ENCODE data around the gene KRT76.

The KRT76 gene

GRCh38 chr12:52813203-52813819 is 36.2 kb upstream of the KRT76 start:
- DNase-seq (ENCODE audit: low read depth): no peak

GRCh38 chr12:52812749-52813148 is 35.6 kb upstream of the KRT76 start:
- no peak for DNase-seq (ENCODE audit: low read depth)

GRCh38 chr12:52812073-52812400 is 34.9 kb upstream of the KRT76 start:
- no peak for DNase-seq (ENCODE audit: low read depth)

- DNase-seq (ENCODE audit: low read depth): no peak
These were observed 34.3 kb upstream of the KRT76 start for GRCh38 chr12:52811191-52812072.

GRCh38 chr12:52810554-52810953 is 33.4 kb upstream of the KRT76 start:
- no peak for DNase-seq (ENCODE audit: low read depth)

GRCh38 chr12:52809166-52809565 is 32.0 kb upstream of the KRT76 start:
- DNase-seq (ENCODE audit: low read depth): no peak

GRCh38 chr12:52808573-52809160 is 31.5 kb upstream of the KRT76 start:
- DNase-seq (ENCODE audit: low read depth): no peak

GRCh38 chr12:52807544-52808470 is 30.7 kb upstream of the KRT76 start:
- no peak for DNase-seq (ENCODE audit: low read depth)

GRCh38 chr12:52806821-52807543 is 29.8 kb upstream of the KRT76 start:
- DNase-seq (ENCODE audit: low read depth): no peak

GRCh38 chr12:52806169-52806811 is 29.1 kb upstream of the KRT76 start:
- DNase-seq (ENCODE audit: low read depth): no peak

- DNase-seq (ENCODE audit: low read depth): no peak
These were observed 28.6 kb upstream of the KRT76 start for GRCh38 chr12:52805739-52806138.

- DNase-seq (ENCODE audit: low read depth): no peak
These were observed 27.9 kb upstream of the KRT76 start for GRCh38 chr12:52805000-52805399.

GRCh38 chr12:52802442-52802841 is 25.3 kb upstream of the KRT76 start:
- no peak for DNase-seq (ENCODE audit: low read depth)

- no peak for DNase-seq (ENCODE audit: low read depth)
These were observed 24.6 kb upstream of the KRT76 start for GRCh38 chr12:52801773-52802172.

GRCh38 chr12:52800259-52800917 is 23.2 kb upstream of the KRT76 start:
- DNase-seq (ENCODE audit: low read depth): no peak

- DNase-seq (ENCODE audit: low read depth): no peak
These were observed 22.5 kb upstream of the KRT76 start for GRCh38 chr12:52799505-52800211.

GRCh38 chr12:52798671-52799504 is 21.7 kb upstream of the KRT76 start:
- peak; percentile 46 for DNase-seq (ENCODE audit: low read depth)

- peak; percentile 63 for DNase-seq (ENCODE audit: low read depth)
These were observed 21.0 kb upstream of the KRT76 start for GRCh38 chr12:52798003-52798670.

Data from amniotic epithelial cell (primary cell).